Endothelial cell of umbilical vein (primary cell): ENCODE data around the gene SLC29A3.

Experiments used
- EZH2 ChIP-seq: IDR thresholded peaks from 2 replicates; pipeline ENCODE4 v1.6.1; 2012; ENCODE audit warnings: borderline replicate concordance, low read depth, mild to moderate bottlenecking, moderate library complexity, low read length, inconsistent platforms; ENCODE audit not compliant: severe bottlenecking
- MYC ChIP-seq: IDR thresholded peaks from one replicate; pipeline ENCODE4 v1.6.1; 2011; ENCODE audit warnings: mild to moderate bottlenecking, low read depth, low read length
- TF ChIP-seq, protein P1 (sequence below), 2 donors: IDR thresholded peaks; 1 replicate in 1 of 2; 2 replicates in 1 of 2; pipeline ENCODE4 v1.5.1; 2011; ENCODE audit warnings: low read length in 2 of 2, mild to moderate bottlenecking in 2 of 2, moderate library complexity in 2 of 2, control low read depth in 1 of 2, inconsistent platforms in 1 of 2, low read depth in 1 of 2; ENCODE audit not compliant: insufficient read depth in 1 of 2; ENCODE audit errors: extremely low read depth in 1 of 2

DNA sequence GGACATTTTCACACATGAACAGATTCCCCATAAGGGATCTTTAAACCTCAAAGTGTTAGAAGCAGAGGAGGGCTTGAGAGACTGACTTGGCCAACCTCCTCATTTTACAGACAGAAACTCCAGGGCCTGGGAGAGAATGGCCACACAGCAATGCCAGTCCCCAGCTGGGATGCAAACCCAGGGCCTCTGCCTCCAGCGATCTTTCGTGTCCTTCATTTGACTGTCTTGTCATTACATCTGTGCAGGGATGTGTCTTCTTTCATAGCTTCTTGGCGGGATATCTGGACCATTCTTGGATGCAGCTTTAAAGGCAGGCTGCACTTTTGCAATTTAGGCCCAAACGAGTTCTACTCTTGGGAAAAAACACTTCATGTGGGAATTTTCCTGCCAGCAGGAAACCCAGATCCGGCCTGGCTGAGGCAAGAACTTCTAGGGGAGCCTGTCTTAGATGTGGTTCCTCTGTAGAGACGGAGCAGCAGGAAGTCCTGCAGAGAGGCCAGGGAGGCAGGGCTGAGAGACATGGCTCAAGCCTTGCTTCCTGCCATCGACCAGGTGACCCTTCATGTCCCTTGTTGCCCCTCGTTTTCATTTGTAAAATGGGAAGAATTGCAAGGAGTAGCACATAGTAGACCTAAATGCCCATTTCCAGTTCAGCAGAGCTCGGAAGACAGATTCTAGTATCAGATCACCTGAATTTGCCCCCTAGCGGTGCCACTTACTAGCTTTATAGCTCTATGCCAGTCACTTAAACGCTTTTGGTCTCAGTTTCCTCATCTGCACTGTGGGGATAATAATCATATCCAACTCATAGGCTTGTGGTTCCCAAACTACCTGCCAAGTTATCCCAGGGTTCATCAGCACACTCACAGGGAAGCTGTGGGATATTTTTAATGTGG is 43.9 kb upstream of the SLC29A3 start:
- TF ChIP-seq MYC (no peak), EZH2 (no peak)
- TF ChIP-seq, protein P1, sequence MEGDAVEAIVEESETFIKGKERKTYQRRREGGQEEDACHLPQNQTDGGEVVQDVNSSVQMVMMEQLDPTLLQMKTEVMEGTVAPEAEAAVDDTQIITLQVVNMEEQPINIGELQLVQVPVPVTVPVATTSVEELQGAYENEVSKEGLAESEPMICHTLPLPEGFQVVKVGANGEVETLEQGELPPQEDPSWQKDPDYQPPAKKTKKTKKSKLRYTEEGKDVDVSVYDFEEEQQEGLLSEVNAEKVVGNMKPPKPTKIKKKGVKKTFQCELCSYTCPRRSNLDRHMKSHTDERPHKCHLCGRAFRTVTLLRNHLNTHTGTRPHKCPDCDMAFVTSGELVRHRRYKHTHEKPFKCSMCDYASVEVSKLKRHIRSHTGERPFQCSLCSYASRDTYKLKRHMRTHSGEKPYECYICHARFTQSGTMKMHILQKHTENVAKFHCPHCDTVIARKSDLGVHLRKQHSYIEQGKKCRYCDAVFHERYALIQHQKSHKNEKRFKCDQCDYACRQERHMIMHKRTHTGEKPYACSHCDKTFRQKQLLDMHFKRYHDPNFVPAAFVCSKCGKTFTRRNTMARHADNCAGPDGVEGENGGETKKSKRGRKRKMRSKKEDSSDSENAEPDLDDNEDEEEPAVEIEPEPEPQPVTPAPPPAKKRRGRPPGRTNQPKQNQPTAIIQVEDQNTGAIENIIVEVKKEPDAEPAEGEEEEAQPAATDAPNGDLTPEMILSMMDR (IDR thresholded peaks at IDR 0.05; ENCODE audit: extremely low read depth in 1 of 2, insufficient read depth in 1 of 2, low read depth in 1 of 2, low read length in 2 of 2) = no peak
